Adrenal gland (tissue), 12 donors: ENCODE measurements around the gene MBP. TPM values are rescaled to one million over a fixed set of nuclear protein-coding genes. Genes with fewer than 3 reads are reported as not detected.

ENCODE experiments used
- DNase-seq, 7 donors: peaks; one replicate each; pipeline ENCODE4 v3.0.0-alpha.2; 2019 to 2020
- H3K27ac ChIP-seq, 5 donors: fragments of 200-600 bp; sonication (generic) in 4 of 5; 1 replicate in 3 of 5; 2 replicates in 2 of 5; pipeline versions ENCODE4 v1.5.1 to v1.8.0; 2016 to 2020; ENCODE audit warnings: mild to moderate bottlenecking in 1 of 5
- H3K27me3 ChIP-seq: fragments of 200-600 bp; 2 replicates; pipeline ENCODE4 v1.8.0; 2021
- H3K36me3 ChIP-seq, 2 donors: fragments of 200-600 bp; replicated peaks in 1 of 2; 1 replicate in 1 of 2; 2 replicates in 1 of 2; pipeline versions ENCODE4 v1.5.1 to v1.8.0; 2018 to 2022
- H3K4me1 ChIP-seq, 2 donors: fragments of 200-600 bp; replicated peaks in 1 of 2; 1 replicate in 1 of 2; 2 replicates in 1 of 2; pipeline versions ENCODE4 v1.5.1 to v1.8.0; 2018 to 2021
- H3K4me3 ChIP-seq, 4 donors: fragments of 200-600 bp; sonication (generic) in 3 of 4; one replicate each; pipeline ENCODE4 v1.5.1; 2016 to 2018
- H3K9me3 ChIP-seq, 3 donors: fragments of 200-600 bp; sonication (generic) in 1 of 3; replicated peaks in 1 of 3; 1 replicate in 2 of 3; 2 replicates in 1 of 3; pipeline versions ENCODE4 v1.5.1 to v1.8.0; 2016 to 2021
- POLR2A ChIP-seq, 2 donors: fragments of 450-650 bp; IDR thresholded peaks; one replicate each; pipeline ENCODE4 v1.6.1; 2017; ENCODE audit warnings: antibody characterized with exemption in 2 of 2, mild to moderate bottlenecking in 2 of 2, moderate library complexity in 1 of 2
- WGBS, 4 donors: extraction: QIAGEN DNeasy Blood & Tissue Kit in 2 of 4; methylation state at CpG; one replicate each; pipeline versions ENCODE4 v1.1.5 to v1.1.7; 2013 to 2017; 5-methylcytosine and 5-hydroxymethylcytosine counted together
- intact Hi-C, 2 donors: fragments of 100-400 bp; cut with DNase I; formaldehyde crosslinking; loops; one replicate each; pipeline versions ENCODE4 v1.14.1 to v1.15.0; 2022 to 2023
- polyA plus RNA-seq, 3 donors: library from polyadenylated mRNA; stranded (reverse); fragments of 200-250 nt in 2 of 3; fragments of 350-450 nt in 1 of 3; fragmentation: Illumina TruSeq in 1 of 3; extraction: RNeasy Lipid Tissue Mini Kit (QIAGEN cat#74804) in 1 of 3; gene quantifications; one replicate each; pipeline ENCODE4 v1.2.3, GENCODE V29; 2013 to 2014
- total RNA-seq, 9 donors: library from RNA; depleted of rRNA in 4 of 9; stranded (reverse); fragments of >200 nt in 4 of 9; fragments of 120-200 nt in 1 of 9; fragmentation: NEBNext Ultra II Directional in 1 of 9; extraction: Animal tissue kit (Norgen Biotek cat#: 25700) in 1 of 9; gene quantifications; one replicate each; pipeline versions ENCODE4 v1.1.0 to v1.2.4, GENCODE V29; 2013 to 2023
- TF ChIP-seq, protein P1 (sequence below), 6 experiments: fragments of 450-650 bp in 4 of 6; fragments of 200-600 bp in 2 of 6; sonication (generic) in 1 of 6; IDR thresholded peaks; 1 replicate in 5 of 6; 2 replicates in 1 of 6; pipeline versions ENCODE4 v1.5.1 to v1.8.0; 2016 to 2021; ENCODE audit warnings: antibody characterized with exemption in 6 of 6, mild to moderate bottlenecking in 2 of 6, moderate library complexity in 1 of 6
- donor health status: healthy with polysubstance abuse.
- donor health status: Bipolar disorder and iron deficiency.
- donor health status: DM: yes; HTN: yes; CAD: no.
- donor health status: DM: no; HTN: no; CAD: no.
- donor health status: DM: no; HTN: no; CAD: no.
- donor health status: DM: yes; HTN: yes; CAD: no.

Gene MBP
- total and polyA plus RNA-seq, 12 donors, result 1.8 to 23.7 (median 13.7) TPM

DNA sequence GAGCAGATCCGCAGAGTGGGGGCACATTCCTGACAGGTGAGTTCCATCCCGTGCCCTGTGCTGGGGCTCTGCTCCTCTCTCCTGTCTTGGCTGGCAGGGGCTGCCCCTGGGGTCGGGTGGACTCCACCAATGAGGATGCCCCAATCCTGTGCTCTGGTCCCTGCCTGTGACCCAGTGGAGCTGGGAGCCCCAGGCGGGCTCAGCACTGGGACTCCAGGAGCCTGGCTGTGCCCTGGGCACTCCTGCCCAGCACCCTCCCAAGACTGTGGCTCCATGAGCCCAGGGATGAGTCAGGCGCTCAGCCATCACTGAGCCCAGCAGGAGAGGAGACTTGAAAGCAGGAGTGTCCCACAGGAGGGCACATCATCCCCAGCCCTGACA, 53.9 kb downstream of the MBP start:
- WGBS, 4 donors, result 79 to 100% (median 91%) methylated on average over 1 to 5 of the region's 5 CpGs
- DNase-seq, result no peak
- no peaks in the 10 kb centered on the region for H3K27me3 ChIP-seq
- H3K36me3 ChIP-seq, result no peaks in the 10 kb centered on the region
- TF ChIP-seq, protein P1, sequence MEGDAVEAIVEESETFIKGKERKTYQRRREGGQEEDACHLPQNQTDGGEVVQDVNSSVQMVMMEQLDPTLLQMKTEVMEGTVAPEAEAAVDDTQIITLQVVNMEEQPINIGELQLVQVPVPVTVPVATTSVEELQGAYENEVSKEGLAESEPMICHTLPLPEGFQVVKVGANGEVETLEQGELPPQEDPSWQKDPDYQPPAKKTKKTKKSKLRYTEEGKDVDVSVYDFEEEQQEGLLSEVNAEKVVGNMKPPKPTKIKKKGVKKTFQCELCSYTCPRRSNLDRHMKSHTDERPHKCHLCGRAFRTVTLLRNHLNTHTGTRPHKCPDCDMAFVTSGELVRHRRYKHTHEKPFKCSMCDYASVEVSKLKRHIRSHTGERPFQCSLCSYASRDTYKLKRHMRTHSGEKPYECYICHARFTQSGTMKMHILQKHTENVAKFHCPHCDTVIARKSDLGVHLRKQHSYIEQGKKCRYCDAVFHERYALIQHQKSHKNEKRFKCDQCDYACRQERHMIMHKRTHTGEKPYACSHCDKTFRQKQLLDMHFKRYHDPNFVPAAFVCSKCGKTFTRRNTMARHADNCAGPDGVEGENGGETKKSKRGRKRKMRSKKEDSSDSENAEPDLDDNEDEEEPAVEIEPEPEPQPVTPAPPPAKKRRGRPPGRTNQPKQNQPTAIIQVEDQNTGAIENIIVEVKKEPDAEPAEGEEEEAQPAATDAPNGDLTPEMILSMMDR (IDR thresholded peaks at IDR 0.05), result no peak
- no peak for TF ChIP-seq POLR2A (IDR thresholded peaks at IDR 0.05)
- H3K9me3 ChIP-seq, result no peaks in the 10 kb centered on the region
- H3K27ac ChIP-seq, result no peak overlapping the region
- H3K4me3 ChIP-seq, result no peak overlapping the region
- H3K4me1 ChIP-seq, result peaks cover 0 to 5% of the 10 kb centered on the region in 2 donors
- intact Hi-C loops, result no loop called here

DNA sequence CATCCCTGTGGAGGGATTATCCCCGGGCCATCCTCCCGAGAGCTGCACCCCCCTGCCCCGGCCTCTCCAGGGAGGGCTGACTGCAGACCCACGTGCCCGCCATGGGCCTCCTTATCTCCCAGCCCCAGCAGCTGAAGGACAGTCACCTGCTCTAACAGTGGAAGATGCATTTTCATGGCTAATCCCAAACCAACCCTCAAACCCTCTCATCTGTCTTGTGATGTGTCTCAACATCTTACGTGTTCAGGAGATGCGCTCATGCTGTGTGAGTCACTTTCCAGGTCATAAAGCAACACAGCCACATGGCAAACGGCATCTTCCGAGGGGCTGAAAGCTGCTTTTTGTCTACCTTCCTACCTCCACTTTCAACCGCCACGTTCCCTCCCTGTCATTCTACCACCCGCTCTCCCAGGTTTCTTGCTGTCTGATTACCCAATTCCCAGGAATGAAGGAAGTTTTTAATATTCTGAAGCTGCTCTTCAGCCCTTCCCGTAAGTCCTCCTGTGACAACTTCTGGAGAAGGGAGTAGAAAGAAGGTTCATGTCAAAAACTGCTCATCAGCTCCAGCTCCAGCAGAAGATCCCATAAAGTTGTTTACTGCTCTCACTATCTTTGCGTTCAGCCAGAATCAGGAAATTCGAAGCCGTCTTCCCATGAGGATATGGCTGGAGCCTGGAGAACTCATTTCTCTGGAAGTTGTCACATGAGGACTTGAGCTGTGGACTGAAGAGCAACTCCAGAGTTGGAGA, 54.5 kb downstream of the MBP start:
- no peaks in the 10 kb centered on the region for H3K9me3 ChIP-seq
- WGBS, 4 donors, result 73 to 85% (median 75%) methylated on average over 16 of the region's 16 CpGs
- H3K27ac ChIP-seq, result no peak overlapping the region
- TF ChIP-seq POLR2A (IDR thresholded peaks at IDR 0.05), result no peak
- no peak for DNase-seq
- H3K27me3 ChIP-seq, result no peaks in the 10 kb centered on the region
- no peaks in the 10 kb centered on the region for H3K36me3 ChIP-seq
- peaks cover 0 to 5% of the 10 kb centered on the region in 2 donors for H3K4me1 ChIP-seq
- intact Hi-C loops, result no loop called here
- H3K4me3 ChIP-seq, result no peak overlapping the region

DNA sequence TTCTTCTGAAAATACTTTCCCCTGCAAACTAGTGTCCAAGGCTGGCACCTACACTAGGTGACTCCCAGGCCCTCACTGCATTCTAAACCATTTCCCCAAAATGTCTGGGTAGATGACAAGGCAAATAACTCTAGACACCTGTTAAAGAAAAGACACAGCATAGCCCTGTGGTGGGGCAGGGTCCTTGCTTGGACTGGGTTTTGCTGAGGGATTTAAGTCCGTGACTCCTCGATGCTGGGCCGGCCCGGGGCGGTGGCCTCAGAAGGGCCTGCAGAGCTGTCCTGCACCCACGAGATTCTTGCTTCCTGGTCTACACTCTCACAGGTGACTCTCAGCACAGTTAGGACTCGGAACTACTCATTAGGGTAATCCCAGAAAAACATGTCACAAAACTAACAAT, 55.2 kb downstream of the MBP start:
- intact Hi-C loops, result no loop called here
- DNase-seq, result no peak
- H3K27ac ChIP-seq, result no peak overlapping the region
- TF ChIP-seq POLR2A (IDR thresholded peaks at IDR 0.05), result no peak
- TF ChIP-seq, protein P1 (IDR thresholded peaks at IDR 0.05), result no peak
- 88 to 98% (median 89%) methylated on average over 7 of the region's 7 CpGs for WGBS, 4 donors
- no peaks in the 10 kb centered on the region for H3K36me3 ChIP-seq
- H3K4me3 ChIP-seq, result no peak overlapping the region
- H3K9me3 ChIP-seq, result no peaks in the 10 kb centered on the region
- no peaks in the 10 kb centered on the region for H3K27me3 ChIP-seq
- peaks cover 0 to 5% of the 10 kb centered on the region in 2 donors for H3K4me1 ChIP-seq

DNA sequence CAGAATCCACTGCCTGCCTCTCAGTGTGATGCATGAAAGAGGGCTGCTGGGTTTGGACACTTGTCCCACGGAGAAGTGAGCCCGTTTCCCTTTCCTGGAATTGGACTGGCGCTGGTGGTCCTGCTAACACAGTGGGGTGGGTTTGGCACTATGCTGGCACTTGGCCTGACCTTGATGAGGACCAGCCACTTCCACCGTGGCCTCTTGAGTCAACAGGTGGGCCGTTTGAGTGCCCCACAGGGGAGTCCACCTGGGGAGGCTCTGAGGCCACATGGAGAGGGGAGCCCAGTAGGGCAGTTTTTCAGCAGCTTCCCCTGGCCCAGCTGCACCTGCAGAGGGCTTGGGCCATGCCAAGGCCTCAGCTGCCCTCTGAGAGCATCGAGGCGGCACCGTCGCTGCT, 56.5 kb downstream of the MBP start:
- H3K36me3 ChIP-seq, result no peaks in the 10 kb centered on the region
- peaks cover 0 to 5% of the 10 kb centered on the region in 2 donors for H3K4me1 ChIP-seq
- no peak overlapping the region for H3K27ac ChIP-seq
- no peaks in the 10 kb centered on the region for H3K9me3 ChIP-seq
- H3K4me3 ChIP-seq, result no peak overlapping the region
- intact Hi-C loops, result no loop called here
- DNase-seq, result no peak
- TF ChIP-seq, protein P1 (IDR thresholded peaks at IDR 0.05), result no peak
- no peak for TF ChIP-seq POLR2A (IDR thresholded peaks at IDR 0.05)
- 43 to 88% (median 77%) methylated on average over 2 to 9 of the region's 9 CpGs for WGBS, 4 donors
- no peaks in the 10 kb centered on the region for H3K27me3 ChIP-seq

DNA sequence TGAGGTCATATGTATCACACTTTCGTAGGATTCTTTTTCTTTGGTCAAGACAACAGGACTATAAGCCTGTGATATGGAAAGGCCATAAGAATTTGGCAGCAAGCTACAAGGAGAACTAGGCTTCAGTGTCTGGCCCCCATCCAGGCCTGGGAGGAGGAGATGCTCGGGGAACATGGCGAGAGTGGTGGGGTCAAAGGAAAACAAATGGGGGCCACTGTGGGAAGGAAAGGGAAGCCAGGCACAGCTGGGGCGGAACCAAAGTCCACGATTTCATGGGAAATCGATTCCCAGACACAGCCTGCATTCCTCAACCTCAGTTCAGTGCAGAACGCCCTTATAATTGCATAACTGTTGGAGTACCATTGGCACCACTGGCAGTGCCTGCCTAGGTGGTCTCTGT, 58.2 kb downstream of the MBP start:
- TF ChIP-seq, protein P1 (IDR thresholded peaks at IDR 0.05), result no peak
- no peak for TF ChIP-seq POLR2A (IDR thresholded peaks at IDR 0.05)
- Histone ChIP-seq H3K27me3 (no peaks in the 10 kb centered on the region), H3K9me3 (no peaks in the 10 kb centered on the region), H3K4me1 (peaks cover 0 to 2% of the 10 kb centered on the region in 2 donors), H3K36me3 (no peaks in the 10 kb centered on the region), H3K4me3 (no peak overlapping the region), H3K27ac (no peak overlapping the region)
- 57 to 79% (median 66%) methylated on average over 7 of the region's 7 CpGs for WGBS, 4 donors
- no peak for DNase-seq
- intact Hi-C loops, result no loop called here
